Globus pallidus (tissue), 1 donor: ENCODE results near the gene OR56A3.
"Not testable (repeated sequence)": the region's sequence is repeated elsewhere in the genome, so short reads cannot be mapped to it uniquely, and the experiment has no call there.

ENCODE experiments used
- DNase-seq: peaks from one replicate; pipeline ENCODE4 v3.0.0-alpha.2; 2015; ENCODE audit warnings: low spot score

OR56A3 gene

DNA sequence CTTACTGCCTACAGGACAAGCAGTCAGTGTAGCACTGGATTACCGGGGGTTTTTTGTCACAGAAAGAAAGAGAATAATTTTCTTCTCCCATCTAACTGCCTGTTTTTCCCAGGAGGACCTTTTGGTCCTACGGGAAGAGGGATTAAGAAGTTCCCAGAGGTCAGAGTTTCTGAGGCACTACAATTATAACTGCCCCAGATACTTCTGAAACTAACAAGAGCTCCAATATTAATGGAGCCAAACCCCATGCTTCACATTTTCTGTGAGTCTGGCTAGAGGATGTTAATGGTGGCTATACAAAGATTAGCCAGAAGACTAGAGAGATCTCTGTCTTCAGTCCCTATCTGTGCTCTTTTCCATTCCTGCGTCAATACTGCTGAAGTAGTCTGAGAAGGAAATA, at the start of gene OR56A3:
TSS of gene OR56A3 (plus strand) at position 301 of the 400 bp plus-strand sequence. CDS start 5,096 bp downstream, outside the sequence.
- no peak for DNase-seq

- no peak for DNase-seq
These were observed 49.1 kb upstream of the OR56A3 start, which contains the start of gene OR52E5 for GRCh38 chr11:5892908-5893307. OR52E5 (plus strand) TSS chr11:5893208; CDS start chr11:5900777, 7,569 bp downstream.

GRCh38 chr11:5899534-5899933, 42.5 kb upstream of the OR56A3 start:
- no peak for DNase-seq

GRCh38 chr11:5910540-5910939, 31.5 kb upstream of the OR56A3 start:
- DNase-seq: no peak

GRCh38 chr11:5922749-5923426, 19.2 kb upstream of the OR56A3 start:
- DNase-seq: no peak

DNA sequence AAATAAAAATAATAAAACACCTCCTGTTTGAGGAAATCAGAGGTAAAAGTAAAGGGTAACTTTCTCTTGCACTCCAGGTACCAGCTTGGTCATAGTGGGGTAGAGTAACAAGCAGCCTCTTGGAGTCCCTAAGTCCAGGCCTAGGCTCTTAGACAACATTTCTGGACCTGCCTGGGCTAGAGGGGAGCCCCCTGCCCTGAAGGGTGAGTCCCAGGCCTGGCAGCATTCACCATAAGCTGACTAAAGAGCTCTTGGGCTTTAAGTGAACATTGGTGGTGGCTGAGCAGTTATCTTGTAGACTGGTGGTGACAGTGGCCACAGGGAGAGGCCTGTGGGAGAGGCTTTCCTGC, 18.6 kb upstream of the OR56A3 start:
- no peak for DNase-seq

DNA sequence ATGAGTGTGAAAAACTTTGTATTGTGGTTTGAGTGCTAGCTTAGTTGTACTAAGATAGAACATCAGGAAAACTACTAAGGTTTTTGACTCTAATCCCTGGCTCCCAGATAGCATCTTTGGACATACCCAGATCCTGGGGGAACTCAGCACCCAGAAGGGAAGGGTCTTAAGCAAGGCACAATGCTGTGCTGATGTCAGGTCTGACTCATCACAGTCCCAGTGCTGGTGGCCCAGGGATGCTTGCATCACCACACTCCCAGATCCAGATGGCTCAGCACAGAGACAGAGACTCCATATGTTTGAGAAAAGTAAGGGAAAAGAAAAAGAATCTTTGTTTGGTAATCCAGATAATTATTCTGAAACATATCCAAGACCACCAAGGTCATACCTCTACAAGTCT, 18.3 kb upstream of the OR56A3 start:
- no peak for DNase-seq

- DNase-seq: no peak
These were observed 13.8 kb upstream of the OR56A3 start for GRCh38 chr11:5928271-5928670.

DNA sequence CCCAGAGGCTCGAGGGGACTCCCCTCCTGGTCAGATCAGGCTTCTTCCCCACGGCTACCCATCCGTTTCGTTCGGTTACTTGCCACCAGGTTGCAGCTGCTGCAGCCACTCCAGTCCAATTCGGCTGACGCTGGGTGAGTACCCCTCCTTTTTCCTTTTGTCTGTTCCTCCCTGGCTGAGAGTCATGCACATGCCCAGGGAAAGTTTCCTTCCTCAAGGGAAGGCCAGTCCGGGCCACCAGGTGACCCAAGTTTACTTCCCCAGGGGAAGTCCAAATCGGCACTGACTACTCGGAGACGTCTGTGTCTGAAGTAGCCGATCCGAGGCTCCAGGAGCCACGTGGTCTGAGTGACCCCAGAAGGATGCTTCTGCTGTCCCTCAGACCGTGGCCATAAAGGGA, 13.2 kb upstream of the OR56A3 start:
- DNase-seq: no peak

- DNase-seq: no peak
These were observed 12.3 kb upstream of the OR56A3 start for GRCh38 chr11:5929571-5930368.

DNA sequence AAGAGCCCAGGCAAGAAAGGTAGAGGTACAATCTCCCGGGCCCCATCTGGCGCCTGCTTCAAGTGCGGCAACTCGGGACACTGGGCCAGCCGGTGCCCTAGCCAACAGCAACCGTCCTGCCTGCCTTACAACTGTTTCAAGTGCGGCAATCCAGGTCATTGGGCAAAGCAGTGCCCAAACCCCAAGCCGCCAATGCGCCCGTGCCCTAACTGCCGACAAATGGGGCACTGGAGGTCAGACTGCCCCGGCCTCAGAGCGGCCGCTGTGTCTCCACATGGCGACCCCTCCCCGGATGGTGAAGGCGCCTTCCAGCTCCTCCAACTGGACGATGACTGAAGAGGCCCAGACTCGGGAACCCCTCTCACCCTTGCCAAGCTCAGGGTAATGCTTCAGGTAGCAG, 11.4 kb upstream of the OR56A3 start:
- DNase-seq: no peak

- DNase-seq: no peak
These were observed 11.0 kb upstream of the OR56A3 start for GRCh38 chr11:5931061-5931460.

DNA sequence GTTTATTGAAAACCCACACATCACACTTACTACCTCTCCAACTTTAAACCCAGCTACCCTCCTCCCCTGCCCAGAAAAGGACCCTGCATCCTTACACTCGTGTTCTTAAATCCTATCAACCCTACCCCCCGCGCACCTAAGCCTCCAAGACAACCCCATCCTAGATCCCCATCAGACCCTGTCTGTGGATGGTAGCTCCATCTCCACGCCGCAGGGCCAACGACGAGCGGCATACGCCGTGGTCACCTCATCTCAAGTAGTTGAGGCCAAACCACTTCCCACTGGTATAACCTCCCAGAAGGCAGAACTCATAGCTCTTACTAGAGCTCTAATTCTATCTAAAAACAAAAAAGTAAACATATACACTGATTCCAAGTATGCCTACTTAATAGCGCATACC, 9.4 kb upstream of the OR56A3 start:
- DNase-seq: no peak

GRCh38 chr11:5933116-5933515, 8.9 kb upstream of the OR56A3 start:
- no peak for DNase-seq

GRCh38 chr11:5937868-5938602, 4.0 kb upstream of the OR56A3 start:
- no peak for DNase-seq

DNA sequence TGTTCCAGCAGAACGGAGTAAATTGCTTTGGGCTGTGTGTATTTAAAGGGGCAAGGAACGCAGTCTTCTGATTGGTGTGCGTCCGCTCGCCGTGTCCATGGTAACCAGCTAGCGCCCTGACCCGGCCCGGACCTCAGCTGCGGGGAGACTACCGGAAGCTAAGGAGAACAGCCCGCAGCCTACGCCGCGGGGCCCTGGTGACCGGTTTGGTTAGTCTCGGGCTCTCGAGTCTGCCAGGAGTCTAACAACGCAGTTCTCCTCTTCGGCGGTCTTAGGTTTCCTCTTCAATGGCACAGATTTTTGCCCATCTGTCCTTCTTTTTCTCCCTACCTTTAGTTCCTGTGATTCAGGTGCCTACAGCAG, 3.5 kb upstream of the OR56A3 start:
- no peak for DNase-seq

- no peak for DNase-seq
These were observed 1.3 kb upstream of the OR56A3 start for GRCh38 chr11:5940748-5941147.

GRCh38 chr11:5955586-5955985, 13.5 kb downstream of the OR56A3 start:
- no peak for DNase-seq

GRCh38 chr11:5960704-5961320, 18.8 kb downstream of the OR56A3 start:
- DNase-seq: not testable (repeated sequence)

DNA sequence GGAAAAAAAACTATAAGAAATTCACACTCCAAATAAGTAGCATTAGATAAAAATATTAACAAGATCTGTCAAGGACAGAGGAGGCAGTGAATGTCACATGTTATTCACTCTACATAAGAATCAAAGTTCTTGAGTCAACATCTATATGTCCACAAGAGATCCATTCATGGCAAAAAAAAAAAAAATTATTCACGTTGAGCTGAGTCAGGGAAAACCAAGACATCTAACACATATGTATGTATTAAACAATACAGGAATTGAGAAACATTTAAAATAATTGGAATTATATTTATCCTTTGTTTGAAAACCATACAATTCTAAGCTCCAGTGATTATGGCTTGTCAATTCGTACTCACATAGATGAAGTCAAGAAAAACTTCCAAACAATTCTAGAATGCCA, 24.9 kb downstream of the OR56A3 start:
- DNase-seq: no peak

GRCh38 chr11:5967708-5968107, 25.7 kb downstream of the OR56A3 start:
- DNase-seq: no peak

GRCh38 chr11:5968394-5968793, 26.3 kb downstream of the OR56A3 start, which contains the start of gene OR56A5:
OR56A5 (minus strand) TSS chr11:5968494; CDS start chr11:5968494, 0 bp downstream.
- no peak for DNase-seq
